Measurements from ENCODE around the gene CCDC82. TPM values are rescaled to one million over a fixed set of nuclear protein-coding genes. Genes with fewer than 3 reads are reported as not detected.
A peak's percentile ranks its signal among the peaks of the same experiment; 100 is the strongest.

CCDC82 gene
- polyA plus RNA-seq, 2 of the 4 experiments (the other 2 are of a cell fraction): 17.6 to 27.6 TPM

GRCh38 chr11:96313163-96313562 lies 76.5 kb downstream of the CCDC82 start:
- FAIRE-seq (no peak), ATAC-seq (no peak), DNase-seq (ENCODE audit: low read depth in 1 of 2, low spot score in 1 of 2) (no peak)
- POLR2A ChIA-PET: no interaction called here
- no peak for TF ChIP-seq FOSL2 (IDR thresholded peaks at IDR 0.05)
- TF ChIP-seq FOSL2 (CRISPR knock-in tag; IDR thresholded peaks at IDR 0.05): no peak
- no peak for TF ChIP-seq EHMT2 (IDR thresholded peaks at IDR 0.05; ENCODE audit: low read depth)
- TF ChIP-seq CBX8 (IDR thresholded peaks at IDR 0.05): no peak
- no peak for TF ChIP-seq RAD21 (conservative IDR thresholded peaks at IDR 0.05 in 1 of 2, IDR thresholded peaks at IDR 0.05 in 1 of 2)
- TF ChIP-seq POLR2A (IDR thresholded peaks at IDR 0.05; ENCODE audit: low read length): no peak
- TF ChIP-seq ZNF302 (CRISPR knock-in tag; IDR thresholded peaks at IDR 0.05): no peak
- TF ChIP-seq, protein P1, sequence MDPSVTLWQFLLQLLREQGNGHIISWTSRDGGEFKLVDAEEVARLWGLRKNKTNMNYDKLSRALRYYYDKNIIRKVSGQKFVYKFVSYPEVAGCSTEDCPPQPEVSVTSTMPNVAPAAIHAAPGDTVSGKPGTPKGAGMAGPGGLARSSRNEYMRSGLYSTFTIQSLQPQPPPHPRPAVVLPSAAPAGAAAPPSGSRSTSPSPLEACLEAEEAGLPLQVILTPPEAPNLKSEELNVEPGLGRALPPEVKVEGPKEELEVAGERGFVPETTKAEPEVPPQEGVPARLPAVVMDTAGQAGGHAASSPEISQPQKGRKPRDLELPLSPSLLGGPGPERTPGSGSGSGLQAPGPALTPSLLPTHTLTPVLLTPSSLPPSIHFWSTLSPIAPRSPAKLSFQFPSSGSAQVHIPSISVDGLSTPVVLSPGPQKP (IDR thresholded peaks at IDR 0.05; ENCODE audit: low read depth, low read length): no peak
- TF ChIP-seq, protein P2, sequence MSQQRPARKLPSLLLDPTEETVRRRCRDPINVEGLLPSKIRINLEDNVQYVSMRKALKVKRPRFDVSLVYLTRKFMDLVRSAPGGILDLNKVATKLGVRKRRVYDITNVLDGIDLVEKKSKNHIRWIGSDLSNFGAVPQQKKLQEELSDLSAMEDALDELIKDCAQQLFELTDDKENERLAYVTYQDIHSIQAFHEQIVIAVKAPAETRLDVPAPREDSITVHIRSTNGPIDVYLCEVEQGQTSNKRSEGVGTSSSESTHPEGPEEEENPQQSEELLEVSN (IDR thresholded peaks at IDR 0.05; ENCODE audit: borderline replicate concordance, low read depth): no peak
- TF ChIP-seq CEBPB (IDR thresholded peaks at IDR 0.05): no peak
- TF ChIP-seq CBX2 (IDR thresholded peaks at IDR 0.05; ENCODE audit: borderline replicate concordance, low read depth): no peak
- TF ChIP-seq FOSB (CRISPR knock-in tag; IDR thresholded peaks at IDR 0.05): no peak
- TF ChIP-seq CHD2 (IDR thresholded peaks at IDR 0.05; ENCODE audit: low read length, partially characterized antibody): no peak
- TF ChIP-seq RARB (CRISPR knock-in tag; IDR thresholded peaks at IDR 0.05): no peak
- no peak for TF ChIP-seq HES2 (IDR thresholded peaks at IDR 0.05)
- TF ChIP-seq JUNB (IDR thresholded peaks at IDR 0.05): no peak
- TF ChIP-seq EP300 (IDR thresholded peaks at IDR 0.05): no peak
- TF ChIP-seq REST (IDR thresholded peaks at IDR 0.05): no peak
- TF ChIP-seq MYC (IDR thresholded peaks at IDR 0.05; ENCODE audit: borderline replicate concordance, low read length): no peak
- no peak for TF ChIP-seq FOXS1 (CRISPR knock-in tag; IDR thresholded peaks at IDR 0.05)
- CTCF ChIA-PET: interaction anchor here (1.3 to 1.5 kb wide), 2 partner anchors 30 to 259 kb away, joined by 3 to 4 read pairs; partner anchors contain the start of gene MAML2
- Histone ChIP-seq H3K4me1 (peaks cover 61% of the 10 kb centered on the region), H3K4me2 (no peak overlapping the region), H3K9me3 (no peaks in the 10 kb centered on the region), H3K27ac (peak overlapping the region in 1 of 2 experiments; percentile 41; a peak in 1 of 6 replicates), H3K4me3 (no peak overlapping the region)
- 92% methylated on average over 6 of the region's 6 CpGs for WGBS (ENCODE audit: missing lambda C conversion rate)

- ChIA-PET CTCF (interaction anchor here (1.2 to 2.6 kb wide), 2 partner anchors 11 to 32 kb away, joined by 3 to 20 read pairs; partner anchors contain the start of gene MAML2), POLR2A (interaction anchor here (0.6 to 1.6 kb wide), 2 partner anchors 32 to 56 kb away, joined by 5 to 6 read pairs; partner anchors contain the start of gene MAML2)
- peaks cover 70% of the 10 kb centered on the region for H3K4me1 ChIP-seq
- peak overlapping the region; percentile 66 to 82 for H3K27ac ChIP-seq
- ATAC-seq (no peak), DNase-seq (ENCODE audit: low read depth in 1 of 2, low spot score in 1 of 2) (no peak), FAIRE-seq (no peak)
- H3K9me3 ChIP-seq: no peaks in the 10 kb centered on the region
- peak overlapping the region; percentile 65 for H3K4me2 ChIP-seq
- 41% methylated on average over 2 of the region's 2 CpGs for WGBS (ENCODE audit: missing lambda C conversion rate)
- TF ChIP-seq CHD4 (IDR thresholded peaks at IDR 0.05; ENCODE audit: borderline replicate concordance) (no peak), FOXS1 (CRISPR knock-in tag; IDR thresholded peaks at IDR 0.05) (peak; percentile 61; the same call in 1 of the 2 replicates)
- no peak overlapping the region for H3K4me3 ChIP-seq
Measured at GRCh38 chr11:96311120-96311568, 78.6 kb downstream of the CCDC82 start.

Data from A549 (cell line).